H1 (cell line): Measurements from ENCODE around the gene ABCA9. TPM values are rescaled to one million over a fixed set of nuclear protein-coding genes. Genes with fewer than 3 reads are reported as not detected.

Source experiments
- CTCF ChIA-PET: fragments of 300-600 bp; sonication (Branson Sonifier 250); formaldehyde crosslinking; loops from one replicate; lab custom pipeline; 2021; ENCODE audit not compliant: partially characterized antibody; lab: Charles Lee
- POLR2A ChIA-PET: fragments of 300-600 bp; sonication (Branson Sonifier 250); formaldehyde crosslinking; loops from one replicate; lab custom pipeline; 2021; ENCODE audit warnings: inconsistent platforms; ENCODE audit not compliant: partially characterized antibody; lab: Charles Lee
- DNase-seq, 2 experiments: peaks; one replicate each; pipeline versions ENCODE4 v3.0.0 to v3.0.0-alpha.2; 2010 to 2022; ENCODE audit warnings: low spot score in 2 of 2, low read depth in 1 of 2, mixed read lengths in 1 of 2
- FAIRE-seq: peaks from 2 replicates; lab custom pipeline; 2011; peaks lifted over from hg19 to GRCh38; lab: Jason Lieb, UNC
- H2AFZ ChIP-seq: 2 replicates; pipeline ENCODE4 v1.8.1; 2012; ENCODE audit warnings: low read length, inconsistent platforms
- H2AK5ac ChIP-seq: 2 replicates; pipeline ENCODE4 v1.6.1; 2013; ENCODE audit warnings: low read depth, low read length
- H2BK120ac ChIP-seq: replicated peaks from 2 replicates; pipeline ENCODE3; 2013; ENCODE audit warnings: low read depth, low read length, inconsistent platforms
- H2BK12ac ChIP-seq: 2 replicates; pipeline ENCODE4 v1.6.1; 2013; ENCODE audit warnings: low read depth, low read length
- H2BK15ac ChIP-seq: 2 replicates; pipeline ENCODE4 v1.6.1; 2013; ENCODE audit warnings: low read length
- H2BK20ac ChIP-seq: 2 replicates; pipeline ENCODE4 v1.6.1; 2013; ENCODE audit warnings: low read length
- H2BK5ac ChIP-seq: 2 replicates; pipeline ENCODE4 v1.6.1; 2013; ENCODE audit warnings: low read depth, low read length
- H3K14ac ChIP-seq: 2 replicates; pipeline ENCODE4 v1.6.1; 2013; ENCODE audit warnings: inconsistent platforms; ENCODE audit not compliant: insufficient read length
- H3K18ac ChIP-seq: 2 replicates; pipeline ENCODE4 v1.6.1; 2013; ENCODE audit warnings: low read length; ENCODE audit errors: extremely low read depth
- H3K23ac ChIP-seq: 2 replicates; pipeline ENCODE4 v1.6.1; 2013; ENCODE audit warnings: inconsistent platforms; ENCODE audit not compliant: insufficient read length
- H3K23me2 ChIP-seq: 2 replicates; pipeline ENCODE4 v1.6.1; 2013; ENCODE audit warnings: low read depth, low read length
- H3K27ac ChIP-seq: 2 replicates; pipeline ENCODE4 v1.6.1; 2011; ENCODE audit warnings: low read depth, low read length, inconsistent platforms
- H3K27me3 ChIP-seq, 4 experiments: replicated peaks in 1 of 4; 1 replicate in 1 of 4; 2 replicates in 3 of 4; pipeline versions ENCODE4 v1.6.1 to v1.8.1; 2011 to 2013; ENCODE audit warnings: low read length in 3 of 4, mild to moderate bottlenecking in 3 of 4, inconsistent platforms in 2 of 4, mixed read lengths in 2 of 4, moderate library complexity in 1 of 4; ENCODE audit not compliant: control insufficient read depth in 3 of 4, insufficient read depth in 3 of 4; ENCODE audit errors: extremely low read depth in 1 of 4
- H3K36me3 ChIP-seq, 4 experiments: 2 replicates each; pipeline versions ENCODE4 v1.6.1 to v1.8.1; 2011 to 2013; ENCODE audit warnings: mild to moderate bottlenecking in 4 of 4, low read length in 3 of 4, moderate library complexity in 2 of 4, control low read depth in 1 of 4, inconsistent platforms in 1 of 4; ENCODE audit not compliant: insufficient read depth in 4 of 4, control insufficient read depth in 2 of 4
- H3K4ac ChIP-seq: replicated peaks from 2 replicates; pipeline ENCODE3; 2013; ENCODE audit warnings: low read length, low read depth, mixed read lengths, inconsistent platforms; ENCODE audit not compliant: insufficient read length
- H3K4me1 ChIP-seq, 4 experiments: replicated peaks in 1 of 4; 1 replicate in 1 of 4; 2 replicates in 3 of 4; pipeline versions ENCODE4 v1.6.1 to v1.8.1; 2011 to 2013; ENCODE audit warnings: low read length in 3 of 4, inconsistent platforms in 2 of 4, mixed read lengths in 1 of 4; ENCODE audit not compliant: insufficient read depth in 4 of 4, control insufficient read depth in 3 of 4
- H3K4me2 ChIP-seq, 2 experiments: 2 replicates each; pipeline versions ENCODE4 v1.6.1 to v1.8.1; 2011 to 2013; ENCODE audit warnings: low read depth in 2 of 2, low read length in 2 of 2, control low read depth in 1 of 2, inconsistent platforms in 1 of 2, mild to moderate bottlenecking in 1 of 2; ENCODE audit not compliant: insufficient read depth in 1 of 2
- H3K4me3 ChIP-seq, 4 experiments: fragments of 200-600, 300-600 bp in 1 of 4; sonication (generic), shearing (Covaris generic), sonication (Bioruptor Twin) in 1 of 4; 2 replicates each; pipeline versions ENCODE4 v1.5.1 to v1.8.1; 2011 to 2016; ENCODE audit warnings: low read length in 4 of 4, low read depth in 3 of 4, control low read depth in 2 of 4, inconsistent platforms in 2 of 4, mild to moderate bottlenecking in 2 of 4, mixed read lengths in 1 of 4, moderate library complexity in 1 of 4; ENCODE audit not compliant: insufficient read depth in 2 of 4; ENCODE audit errors: extremely low read depth in 1 of 4
- H3K56ac ChIP-seq: replicated peaks from 2 replicates; pipeline ENCODE3; 2013; ENCODE audit warnings: low read depth, mild to moderate bottlenecking, mixed read lengths, low read length, inconsistent platforms; ENCODE audit not compliant: insufficient read length
- H3K79me1 ChIP-seq: 2 replicates; pipeline ENCODE4 v1.6.1; 2013; ENCODE audit warnings: low read depth, low read length, control low read depth
- H3K79me2 ChIP-seq, 2 experiments: 2 replicates each; pipeline versions ENCODE4 v1.6.1 to v1.8.1; 2012 to 2013; ENCODE audit warnings: low read length in 2 of 2, mild to moderate bottlenecking in 2 of 2, inconsistent platforms in 1 of 2; ENCODE audit not compliant: insufficient read depth in 2 of 2, control insufficient read depth in 1 of 2
- H3K9ac ChIP-seq, 4 experiments: replicated peaks in 1 of 4; 1 replicate in 1 of 4; 2 replicates in 3 of 4; pipeline versions ENCODE4 v1.6.1 to v1.8.1; 2011 to 2013; ENCODE audit warnings: low read depth in 3 of 4, low read length in 3 of 4, control low read depth in 2 of 4, mild to moderate bottlenecking in 2 of 4, moderate library complexity in 2 of 4, inconsistent platforms in 1 of 4; ENCODE audit errors: extremely low read depth in 1 of 4
- H3K9me3 ChIP-seq, 2 experiments: 2 replicates each; pipeline versions ENCODE4 v1.6.1 to v1.8.1; 2012 to 2013; ENCODE audit warnings: mild to moderate bottlenecking in 2 of 2, moderate library complexity in 2 of 2, control low read depth in 1 of 2, inconsistent platforms in 1 of 2, low read depth in 1 of 2, low read length in 1 of 2, mixed read lengths in 1 of 2; ENCODE audit not compliant: insufficient read depth in 2 of 2
- H4K20me1 ChIP-seq, 2 experiments: replicated peaks in 1 of 2; 2 replicates each; pipeline versions ENCODE3 to v1.8.1; 2011 to 2013; ENCODE audit warnings: inconsistent platforms in 2 of 2, low read length in 2 of 2, mild to moderate bottlenecking in 1 of 2; ENCODE audit not compliant: insufficient read depth in 2 of 2, control insufficient read depth in 1 of 2
- H4K5ac ChIP-seq: 2 replicates; pipeline ENCODE4 v1.6.1; 2013; ENCODE audit warnings: low read length, low read depth, mixed read lengths, inconsistent platforms; ENCODE audit not compliant: insufficient read length
- H4K8ac ChIP-seq: 2 replicates; pipeline ENCODE4 v1.8.0; 2013; ENCODE audit warnings: mild to moderate bottlenecking, moderate library complexity, low read length, inconsistent platforms; ENCODE audit not compliant: insufficient read depth; ENCODE audit errors: extremely low read depth
- H4K91ac ChIP-seq: replicated peaks from 2 replicates; pipeline ENCODE3; 2013; ENCODE audit warnings: low read length, mixed read lengths, inconsistent platforms; ENCODE audit not compliant: insufficient read length
- BACH1 ChIP-seq: IDR thresholded peaks from 2 replicates; pipeline ENCODE4 v1.6.1; 2012; ENCODE audit warnings: low read length, improper control_type of control experiment
- CEBPB ChIP-seq: IDR thresholded peaks from 2 replicates; pipeline ENCODE4 v1.6.1; 2012; ENCODE audit warnings: low read depth, low read length
- RAD21 ChIP-seq, 2 experiments: IDR thresholded peaks in 1 of 2; conservative IDR thresholded peaks in 1 of 2; 2 replicates each; pipeline ENCODE4 v1.6.1; 2011; ENCODE audit warnings: low read depth in 2 of 2, low read length in 2 of 2, improper control_type of control experiment in 1 of 2, inconsistent platforms in 1 of 2, mild to moderate bottlenecking in 1 of 2, moderate library complexity in 1 of 2
- TEAD4 ChIP-seq: IDR thresholded peaks from 2 replicates; pipeline ENCODE4 v1.6.1; 2012; ENCODE audit warnings: low read depth, low read length, inconsistent platforms, mixed read lengths
- WGBS, 2 experiments: shearing (Covaris generic) in 1 of 2; methylation state at CpG; one replicate each; pipeline versions ENCODE4 v1.1.6 to v1.1.7; 2013 to 2015; ENCODE audit warnings: low lambda C conversion rate in 2 of 2, mixed read lengths in 2 of 2, inconsistent platforms in 1 of 2, low coverage in 1 of 2, missing lambda C conversion rate in 1 of 2; ENCODE audit not compliant: insufficient replicate concordance in 2 of 2, insufficient coverage in 1 of 2, insufficient read length in 1 of 2; ENCODE audit errors: extremely low coverage in 1 of 2, missing lambda C conversion rate in 1 of 2; 5-methylcytosine and 5-hydroxymethylcytosine counted together
- polyA plus RNA-seq, 7 experiments: library from polyadenylated mRNA; depleted of rRNA in 3 of 7; stranded (reverse) in 5 of 7; unstranded in 2 of 7; fragments of >200 nt in 5 of 7; fragments of 200-250 nt in 2 of 7; gene quantifications; 1 replicate in 5 of 7; 2 replicates in 1 of 7; 4 replicates in 1 of 7; pipeline versions ENCODE4 v1.2.1 to v1.2.3, GENCODE V29; 2011 to 2013; ENCODE audit warnings: missing spikeins in 2 of 7, mixed read lengths in 2 of 7
- total RNA-seq: library from RNA; stranded (reverse); fragmentation: NEBNext Ultra II Directional; extraction: Animal tissue kit (Norgen Biotek cat#: 25700); gene quantifications from 2 replicates; pipeline ENCODE4 v1.2.1, GENCODE V29; 2021
- TF ChIP-seq, protein P1 (sequence below): IDR thresholded peaks from 2 replicates; pipeline ENCODE4 v1.6.1; 2011; ENCODE audit warnings: low read length, improper control_type of control experiment

ABCA9 gene
- total and polyA plus RNA-seq, 2 of the 8 experiments (the other 6 are each of a cell fraction or from before 2014, with no cell fraction given) = not detected

DNA sequence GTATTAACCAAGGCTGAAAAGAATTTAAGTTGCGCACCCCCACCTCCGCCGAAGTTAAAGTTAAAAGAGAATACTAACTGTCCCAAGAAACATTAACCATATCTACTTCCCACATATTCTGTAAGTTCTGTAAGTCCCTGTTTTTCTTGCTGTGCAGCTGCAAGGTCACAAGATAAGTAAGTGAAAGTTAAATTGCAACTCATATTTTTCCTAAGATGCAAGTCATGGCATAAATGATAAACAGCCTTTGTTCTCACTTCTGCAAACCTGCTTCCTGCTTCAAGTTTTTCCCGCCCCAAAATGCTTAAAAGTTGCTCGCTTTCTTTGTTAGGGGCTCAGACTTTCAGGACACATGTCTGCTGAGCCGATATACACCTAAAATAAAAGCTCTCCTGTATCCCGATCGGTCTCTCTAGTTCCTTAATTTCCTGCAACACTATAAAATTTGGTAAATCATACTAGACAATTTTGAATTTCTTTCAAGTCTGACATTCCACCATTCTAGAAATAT, 32.6 kb upstream of the ABCA9 start:
- no peak overlapping the region for H2BK5ac ChIP-seq
- no peak overlapping the region for H3K14ac ChIP-seq
- H3K4me3 ChIP-seq = no peak overlapping the region
- no peaks in the 10 kb centered on the region for H4K20me1 ChIP-seq
- H2AK5ac ChIP-seq = no peak overlapping the region
- H3K27ac ChIP-seq = no peak overlapping the region
- no peaks in the 10 kb centered on the region for H3K79me1 ChIP-seq
- TF ChIP-seq, protein P1, sequence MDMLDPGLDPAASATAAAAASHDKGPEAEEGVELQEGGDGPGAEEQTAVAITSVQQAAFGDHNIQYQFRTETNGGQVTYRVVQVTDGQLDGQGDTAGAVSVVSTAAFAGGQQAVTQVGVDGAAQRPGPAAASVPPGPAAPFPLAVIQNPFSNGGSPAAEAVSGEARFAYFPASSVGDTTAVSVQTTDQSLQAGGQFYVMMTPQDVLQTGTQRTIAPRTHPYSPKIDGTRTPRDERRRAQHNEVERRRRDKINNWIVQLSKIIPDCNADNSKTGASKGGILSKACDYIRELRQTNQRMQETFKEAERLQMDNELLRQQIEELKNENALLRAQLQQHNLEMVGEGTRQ = no peak
- TF ChIP-seq RAD21 (IDR thresholded peaks at IDR 0.05 in 1 of 2, conservative IDR thresholded peaks at IDR 0.05 in 1 of 2; ENCODE audit: low read depth in 2 of 2, low read length in 2 of 2) = no peak
- TF ChIP-seq TEAD4 = no peak
- TF ChIP-seq CEBPB = no peak
- TF ChIP-seq BACH1 = no peak
- H3K56ac ChIP-seq = no peak overlapping the region
- no peaks in the 10 kb centered on the region for H3K23me2 ChIP-seq
- H2BK15ac ChIP-seq = no peak overlapping the region
- FAIRE-seq = no peak
- H3K9ac ChIP-seq = no peak overlapping the region
- H4K8ac ChIP-seq = no peak overlapping the region
- H3K27me3 ChIP-seq = no peaks in the 10 kb centered on the region
- H3K4ac ChIP-seq = no peak overlapping the region
- H2AFZ ChIP-seq = no peak overlapping the region
- H2BK20ac ChIP-seq = no peak overlapping the region
- no peak overlapping the region for H4K5ac ChIP-seq
- 90% methylated on average over 8 of the region's 8 CpGs; no CpG with 5 or more reads in 1 of the 2 experiments for WGBS, 2 experiments
- H3K36me3 ChIP-seq = no peaks in the 10 kb centered on the region
- H2BK12ac ChIP-seq = no peak overlapping the region
- no peak overlapping the region for H4K91ac ChIP-seq
- H3K18ac ChIP-seq = no peak overlapping the region
- POLR2A ChIA-PET = no interaction called here
- no peaks in the 10 kb centered on the region for H3K4me1 ChIP-seq
- H3K9me3 ChIP-seq = no peaks in the 10 kb centered on the region
- no peak for DNase-seq
- no peak overlapping the region for H3K23ac ChIP-seq
- CTCF ChIA-PET = interaction anchor here (1.1 kb wide), 1 partner anchor 10 kb away, joined by 5 read pairs; no protein-coding TSS in a partner anchor
- H3K4me2 ChIP-seq = no peak overlapping the region
- no peaks in the 10 kb centered on the region for H3K79me2 ChIP-seq
- H2BK120ac ChIP-seq = no peak overlapping the region
